Brain microvascular endothelial cell (primary cell): Measurements from ENCODE around the gene AP3S2.

Source experiments
- DNase-seq: peaks from one replicate; pipeline ENCODE4 v3.0.0-alpha.2; 2020
- H3K27ac ChIP-seq: fragments of 250-450 bp; sonication (Bioruptor Pico); 2 replicates; pipeline ENCODE4 v1.5.1; 2020; ENCODE audit warnings: mild to moderate bottlenecking, moderate library complexity
- H3K27me3 ChIP-seq: fragments of 250-450 bp; sonication (Bioruptor Pico); replicated peaks from 2 replicates; pipeline ENCODE4 v1.5.1; 2020; ENCODE audit warnings: mild to moderate bottlenecking
- H3K36me3 ChIP-seq: fragments of 250-450 bp; sonication (Bioruptor Pico); replicated peaks from 2 replicates; pipeline ENCODE4 v1.5.1; 2020; ENCODE audit warnings: mild to moderate bottlenecking
- H3K4me3 ChIP-seq: 2 replicates; pipeline ENCODE4 v1.5.1; 2011; ENCODE audit warnings: low read depth, mild to moderate bottlenecking, control low read depth, low read length, moderate library complexity
- in situ Hi-C: cut with HindIII; loops from 2 replicates; pipeline ENCODE4 v1.10.0; 2017; ENCODE audit warnings: low sequenced_read_pairs, low pct_ligation_motif_present
- TF ChIP-seq, protein P1 (sequence below): IDR thresholded peaks from 2 replicates; pipeline ENCODE4 v1.5.1; 2011; ENCODE audit warnings: low read depth, mild to moderate bottlenecking, moderate library complexity, low read length, control low read depth, inconsistent platforms; ENCODE audit errors: missing control alignments

The AP3S2 gene

DNA sequence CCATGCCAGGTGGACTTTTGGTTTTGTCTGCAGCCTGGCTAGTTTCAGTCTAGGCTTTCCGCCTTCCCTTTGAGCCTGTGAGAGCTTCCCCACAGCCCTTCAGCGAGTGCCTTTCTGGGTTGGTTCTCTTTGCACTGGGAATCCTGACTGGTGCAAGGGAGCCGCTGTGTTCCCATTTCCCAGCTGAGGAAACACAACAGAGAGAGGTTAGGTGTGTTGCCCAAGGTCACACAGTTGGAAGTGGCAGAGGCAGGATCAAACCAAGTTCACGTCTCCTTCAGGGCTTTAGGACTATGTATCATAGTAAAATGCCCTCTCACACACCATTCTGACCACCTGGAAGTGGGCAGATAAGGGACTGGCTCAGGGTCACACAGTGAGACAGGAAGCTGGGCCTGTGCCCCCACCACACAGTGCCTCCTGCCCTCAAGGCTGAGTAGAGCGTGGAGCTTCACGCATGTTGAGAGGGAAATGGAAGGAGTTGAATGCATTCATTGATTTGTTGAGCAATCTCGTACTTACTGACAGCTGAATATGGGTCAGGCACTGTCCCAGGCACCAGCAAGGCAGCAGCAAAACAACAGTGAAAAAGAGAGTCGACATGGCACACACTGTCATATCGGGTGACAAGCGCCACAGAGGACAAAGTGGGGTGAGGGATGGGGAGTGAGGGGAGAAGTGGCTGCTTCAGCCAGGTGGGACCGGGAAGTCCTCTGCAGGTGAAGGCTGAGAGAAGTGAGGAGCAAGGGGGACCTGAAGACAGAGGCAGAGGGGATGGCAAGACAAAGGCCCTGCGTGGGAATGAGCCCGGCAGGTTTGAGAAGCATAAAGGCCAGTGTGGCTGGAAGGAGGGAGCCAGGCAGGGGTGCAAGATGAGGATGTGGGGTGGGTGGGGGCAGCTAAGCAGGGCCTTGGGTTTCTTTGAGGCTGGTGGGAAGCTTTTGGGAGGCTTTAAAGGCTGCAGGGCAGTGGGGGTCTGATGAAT, 66.8 kb downstream of the AP3S2 start:
- in situ Hi-C loops, result no loop called here
- Histone ChIP-seq H3K36me3 (no peaks in the 10 kb centered on the region), H3K27me3 (no peaks in the 10 kb centered on the region), H3K4me3 (no peak overlapping the region), H3K27ac (no peak overlapping the region)
- TF ChIP-seq, protein P1, sequence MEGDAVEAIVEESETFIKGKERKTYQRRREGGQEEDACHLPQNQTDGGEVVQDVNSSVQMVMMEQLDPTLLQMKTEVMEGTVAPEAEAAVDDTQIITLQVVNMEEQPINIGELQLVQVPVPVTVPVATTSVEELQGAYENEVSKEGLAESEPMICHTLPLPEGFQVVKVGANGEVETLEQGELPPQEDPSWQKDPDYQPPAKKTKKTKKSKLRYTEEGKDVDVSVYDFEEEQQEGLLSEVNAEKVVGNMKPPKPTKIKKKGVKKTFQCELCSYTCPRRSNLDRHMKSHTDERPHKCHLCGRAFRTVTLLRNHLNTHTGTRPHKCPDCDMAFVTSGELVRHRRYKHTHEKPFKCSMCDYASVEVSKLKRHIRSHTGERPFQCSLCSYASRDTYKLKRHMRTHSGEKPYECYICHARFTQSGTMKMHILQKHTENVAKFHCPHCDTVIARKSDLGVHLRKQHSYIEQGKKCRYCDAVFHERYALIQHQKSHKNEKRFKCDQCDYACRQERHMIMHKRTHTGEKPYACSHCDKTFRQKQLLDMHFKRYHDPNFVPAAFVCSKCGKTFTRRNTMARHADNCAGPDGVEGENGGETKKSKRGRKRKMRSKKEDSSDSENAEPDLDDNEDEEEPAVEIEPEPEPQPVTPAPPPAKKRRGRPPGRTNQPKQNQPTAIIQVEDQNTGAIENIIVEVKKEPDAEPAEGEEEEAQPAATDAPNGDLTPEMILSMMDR, result no peak
- no peak for DNase-seq

DNA sequence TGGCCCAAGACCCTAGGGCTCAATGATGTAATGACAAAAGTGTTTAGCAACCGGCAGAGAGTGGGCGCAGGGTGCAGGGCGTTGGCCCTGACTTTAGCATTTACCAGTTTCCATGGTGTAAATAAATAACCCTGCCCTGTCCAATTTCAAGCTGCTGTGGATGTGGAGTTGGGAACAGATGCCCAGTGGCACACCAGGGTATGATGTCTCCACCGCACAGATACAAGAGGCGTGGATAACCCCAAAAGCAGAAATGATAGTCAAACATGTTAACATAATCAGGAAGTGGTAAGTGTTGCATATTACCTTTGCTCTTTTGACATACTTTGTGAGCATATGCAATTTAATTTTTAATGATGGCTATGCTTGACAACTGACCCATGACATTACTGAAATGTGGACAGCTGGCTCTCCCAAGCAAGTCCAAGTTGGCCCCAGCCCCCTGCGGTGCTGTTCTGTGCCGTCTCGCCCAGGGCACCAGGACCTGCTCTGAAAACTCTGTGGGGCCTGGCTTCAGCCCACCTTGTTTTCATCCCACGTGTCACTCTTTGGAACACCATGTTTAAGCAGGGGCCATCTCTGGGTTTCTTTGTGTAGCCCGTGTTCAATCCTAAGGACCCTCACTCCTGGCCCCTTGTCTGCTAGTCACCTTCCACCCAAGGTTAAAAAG, 68.4 kb downstream of the AP3S2 start:
- Histone ChIP-seq H3K36me3 (no peaks in the 10 kb centered on the region), H3K27me3 (no peaks in the 10 kb centered on the region), H3K4me3 (no peak overlapping the region), H3K27ac (no peak overlapping the region)
- TF ChIP-seq, protein P1, result no peak
- no peak for DNase-seq
- in situ Hi-C loops, result no loop called here

DNA sequence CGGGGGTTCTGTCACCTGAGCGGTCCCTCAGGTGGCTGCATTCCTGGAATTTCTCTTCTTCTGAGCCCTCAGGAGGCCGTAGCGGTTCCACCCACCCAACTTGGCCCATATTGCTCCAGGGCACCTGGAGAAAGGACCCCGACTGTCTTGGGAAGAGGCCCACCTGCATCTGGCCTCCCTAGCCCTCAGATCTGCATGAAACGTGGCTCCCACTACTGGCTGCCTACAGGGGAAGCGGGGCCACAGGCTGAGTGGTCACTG, 69.3 kb downstream of the AP3S2 start:
- in situ Hi-C loops, result no loop called here
- DNase-seq, result no peak
- Histone ChIP-seq H3K36me3 (no peaks in the 10 kb centered on the region), H3K4me3 (no peak overlapping the region), H3K27me3 (no peaks in the 10 kb centered on the region), H3K27ac (no peak overlapping the region)
- TF ChIP-seq, protein P1, result no peak

DNA sequence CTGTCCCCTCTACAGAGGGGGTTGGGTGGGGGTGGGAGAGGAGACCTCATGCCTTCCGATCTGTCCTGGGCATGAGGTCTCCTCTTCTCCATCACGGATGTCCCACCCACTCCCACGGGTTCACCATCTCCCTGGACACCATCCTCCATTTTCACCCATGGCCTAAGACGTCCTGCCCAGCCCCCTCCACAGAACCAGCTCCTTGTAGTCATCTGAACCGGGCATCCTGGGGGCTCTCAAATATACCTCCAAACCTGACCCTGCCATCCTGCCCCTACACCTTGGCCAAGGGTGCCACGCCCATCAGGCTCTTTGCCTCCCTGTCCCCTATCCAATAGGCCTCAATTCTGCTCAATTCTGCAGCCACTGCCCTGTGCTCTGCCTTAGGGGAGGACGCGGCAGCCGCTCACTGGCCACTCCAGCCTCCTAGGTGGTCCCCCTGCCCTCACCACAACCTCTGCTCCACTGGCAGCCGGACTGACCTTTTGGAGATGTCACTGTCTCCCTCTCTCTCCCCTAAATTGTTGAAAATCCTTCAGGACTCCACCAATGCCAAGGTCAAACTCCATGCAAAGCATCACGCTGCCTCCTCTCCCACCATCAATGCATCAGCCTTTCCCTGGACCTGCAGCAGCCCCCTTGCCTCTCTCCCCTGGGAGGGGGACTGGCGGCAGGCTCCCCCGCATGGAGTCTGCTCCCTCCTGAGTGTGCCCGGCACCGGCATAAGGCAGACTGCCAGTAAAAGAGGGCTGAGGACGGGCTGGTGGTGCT, 69.8 kb downstream of the AP3S2 start:
- H3K4me3 ChIP-seq, result no peak overlapping the region
- no peaks in the 10 kb centered on the region for H3K36me3 ChIP-seq
- TF ChIP-seq, protein P1, result no peak
- H3K27ac ChIP-seq, result no peak overlapping the region
- H3K27me3 ChIP-seq, result no peaks in the 10 kb centered on the region
- DNase-seq, result no peak
- in situ Hi-C loops, result no loop called here

DNA sequence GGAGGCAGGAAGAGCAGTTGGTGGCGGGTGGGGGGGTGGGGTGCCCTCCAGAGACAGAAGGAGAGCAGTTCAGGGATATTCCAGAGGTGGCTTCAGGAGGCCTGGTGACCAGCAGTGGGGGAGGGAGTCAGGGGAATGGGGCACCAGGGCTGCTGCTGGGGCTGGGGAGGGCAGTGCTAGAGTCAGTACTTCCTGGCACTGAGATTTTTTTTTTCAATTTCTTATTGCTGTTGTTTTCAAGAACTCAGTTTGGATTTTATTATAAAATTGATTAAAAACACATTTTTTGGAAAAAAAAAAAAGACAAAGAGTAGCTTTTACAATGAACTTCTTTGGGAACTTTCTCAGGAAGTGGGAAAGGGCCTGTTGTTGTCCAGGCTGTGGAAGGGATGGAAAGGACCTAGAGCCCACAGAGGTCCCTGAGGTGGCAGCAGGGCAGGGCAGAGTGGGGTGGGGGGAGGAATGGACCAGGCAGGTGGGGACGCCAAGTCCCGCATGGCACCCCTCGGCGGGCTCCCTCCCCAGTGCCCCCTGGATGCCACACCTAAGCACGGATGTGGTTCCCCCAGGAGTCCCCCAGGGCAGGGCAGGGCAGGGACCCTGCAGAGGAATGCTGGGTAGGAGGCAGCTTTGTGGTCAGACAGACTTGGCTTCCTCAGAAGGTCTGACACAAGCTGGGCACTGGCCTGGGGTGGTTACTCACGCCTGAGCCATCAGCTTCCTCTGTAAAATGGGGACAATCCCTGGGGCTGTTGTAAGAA, 70.7 kb downstream of the AP3S2 start:
- Histone ChIP-seq H3K4me3 (no peak overlapping the region), H3K27ac (no peak overlapping the region), H3K27me3 (no peaks in the 10 kb centered on the region), H3K36me3 (no peaks in the 10 kb centered on the region)
- no peak for DNase-seq
- TF ChIP-seq, protein P1, result no peak
- in situ Hi-C loops, result no loop called here
